Nephron (organoid): ENCODE measurements around the gene PNLDC1.

Source experiments
- H3K27ac Mint-ChIP-seq, 3 experiments: 2 replicates each; pipeline ENCODE4 v1.8.0; 2020; ENCODE audit warnings: mixed read lengths in 3 of 3, mild to moderate bottlenecking in 2 of 3, moderate library complexity in 1 of 3
- H3K27me3 Mint-ChIP-seq: 2 replicates; pipeline ENCODE4 v1.8.0; 2021; ENCODE audit warnings: low read depth, mild to moderate bottlenecking, moderate library complexity, mixed read lengths
- H3K36me3 Mint-ChIP-seq: 2 replicates; pipeline ENCODE4 v1.8.0; 2020; ENCODE audit warnings: low read depth, mixed read lengths
- H3K4me1 Mint-ChIP-seq: 2 replicates; pipeline ENCODE4 v1.8.0; 2020; ENCODE audit warnings: mixed read lengths
- H3K4me3 Mint-ChIP-seq, 3 experiments: 2 replicates each; pipeline ENCODE4 v1.8.0; 2020; ENCODE audit warnings: mild to moderate bottlenecking in 3 of 3, mixed read lengths in 3 of 3, moderate library complexity in 2 of 3
- H3K9me3 Mint-ChIP-seq: 2 replicates; pipeline ENCODE4 v1.8.0; 2020; ENCODE audit warnings: mixed read lengths
- TF ChIP-seq, protein P1 (sequence below), 3 experiments: fragments of 200-600 bp; sonication (generic); IDR thresholded peaks; one replicate each; pipeline ENCODE4 v1.5.0; 2021; ENCODE audit warnings: antibody characterized with exemption in 3 of 3; ENCODE audit not compliant: unreplicated experiment in 3 of 3

PNLDC1 gene

DNA sequence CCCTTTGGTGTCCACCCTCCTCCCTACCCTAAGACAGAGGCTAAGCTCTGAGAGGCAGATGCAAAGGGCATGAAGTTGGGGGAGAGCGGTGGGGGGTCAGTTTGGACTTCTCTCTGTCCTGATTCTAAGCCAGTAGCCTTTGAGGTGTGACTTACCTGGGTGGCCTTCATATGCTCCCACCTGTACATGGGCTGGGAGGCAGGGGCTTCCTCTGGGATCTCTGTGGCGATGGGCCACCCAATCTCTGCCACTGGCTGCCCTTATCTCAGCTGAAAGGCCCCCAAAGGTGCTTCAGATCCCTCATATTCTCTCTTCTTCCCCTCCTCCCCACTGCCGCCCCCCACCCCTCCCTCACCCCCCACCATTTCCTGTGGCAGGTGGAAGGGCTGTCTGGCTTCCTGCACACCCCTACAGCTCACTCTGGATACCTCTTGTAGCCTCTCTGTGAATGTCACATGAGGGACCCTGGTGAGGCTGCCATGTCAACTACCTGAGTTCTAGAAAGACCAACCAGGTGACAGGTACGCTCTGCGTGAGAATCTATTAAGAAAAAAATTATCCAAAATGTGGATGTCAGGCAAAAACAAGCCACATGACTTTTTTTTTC, 34.0 kb downstream of the PNLDC1 start:
- TF ChIP-seq, protein P1, sequence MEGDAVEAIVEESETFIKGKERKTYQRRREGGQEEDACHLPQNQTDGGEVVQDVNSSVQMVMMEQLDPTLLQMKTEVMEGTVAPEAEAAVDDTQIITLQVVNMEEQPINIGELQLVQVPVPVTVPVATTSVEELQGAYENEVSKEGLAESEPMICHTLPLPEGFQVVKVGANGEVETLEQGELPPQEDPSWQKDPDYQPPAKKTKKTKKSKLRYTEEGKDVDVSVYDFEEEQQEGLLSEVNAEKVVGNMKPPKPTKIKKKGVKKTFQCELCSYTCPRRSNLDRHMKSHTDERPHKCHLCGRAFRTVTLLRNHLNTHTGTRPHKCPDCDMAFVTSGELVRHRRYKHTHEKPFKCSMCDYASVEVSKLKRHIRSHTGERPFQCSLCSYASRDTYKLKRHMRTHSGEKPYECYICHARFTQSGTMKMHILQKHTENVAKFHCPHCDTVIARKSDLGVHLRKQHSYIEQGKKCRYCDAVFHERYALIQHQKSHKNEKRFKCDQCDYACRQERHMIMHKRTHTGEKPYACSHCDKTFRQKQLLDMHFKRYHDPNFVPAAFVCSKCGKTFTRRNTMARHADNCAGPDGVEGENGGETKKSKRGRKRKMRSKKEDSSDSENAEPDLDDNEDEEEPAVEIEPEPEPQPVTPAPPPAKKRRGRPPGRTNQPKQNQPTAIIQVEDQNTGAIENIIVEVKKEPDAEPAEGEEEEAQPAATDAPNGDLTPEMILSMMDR (IDR thresholded peaks at IDR 0.05; ENCODE audit: unreplicated experiment in 3 of 3), result no peak
- H3K27ac Mint-ChIP-seq, result peak overlapping the region in 1 of 3 experiments; percentile 60
- no peak overlapping the region for H3K4me3 Mint-ChIP-seq
- H3K4me1 Mint-ChIP-seq, result peaks cover 35% of the 10 kb centered on the region
- no peaks in the 10 kb centered on the region for H3K36me3 Mint-ChIP-seq
- H3K9me3 Mint-ChIP-seq, result no peaks in the 10 kb centered on the region
- H3K27me3 Mint-ChIP-seq, result peaks cover 13% of the 10 kb centered on the region

- Mint-ChIP-seq H3K9me3 (no peaks in the 10 kb centered on the region), H3K27ac (peak overlapping the region in 1 of 3 experiments; percentile 95), H3K36me3 (no peaks in the 10 kb centered on the region), H3K4me3 (no peak overlapping the region), H3K27me3 (peaks cover 14% of the 10 kb centered on the region), H3K4me1 (peaks cover 21% of the 10 kb centered on the region)
- TF ChIP-seq, protein P1 (IDR thresholded peaks at IDR 0.05; ENCODE audit: unreplicated experiment in 3 of 3), result no peak
Measured at GRCh38 chr6:159836718-159837490, 36.8 kb downstream of the PNLDC1 start.

DNA sequence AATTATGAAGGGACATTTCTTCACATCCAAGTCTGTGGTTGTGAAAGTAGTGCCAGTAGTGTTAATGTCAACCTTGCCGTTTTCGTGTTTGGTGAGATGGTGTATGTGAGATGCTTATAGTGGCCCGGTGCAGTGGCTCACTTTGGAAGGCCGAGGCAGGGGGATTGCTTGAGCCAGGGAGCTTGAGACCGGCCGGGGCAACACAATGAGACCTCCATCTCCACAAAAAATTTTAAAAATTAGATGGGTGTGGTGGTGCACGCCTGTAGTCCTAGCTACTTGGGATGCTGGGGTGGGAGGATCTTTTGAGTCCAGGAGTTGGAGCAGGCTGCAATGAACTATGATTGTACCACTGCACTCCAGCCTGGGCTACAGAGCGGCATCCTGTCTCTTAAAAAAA, 37.4 kb downstream of the PNLDC1 start:
- Mint-ChIP-seq H3K36me3 (no peaks in the 10 kb centered on the region), H3K27ac (peak overlapping the region in 1 of 3 experiments; percentile 95), H3K27me3 (peaks cover 14% of the 10 kb centered on the region), H3K9me3 (no peaks in the 10 kb centered on the region), H3K4me3 (no peak overlapping the region), H3K4me1 (peaks cover 21% of the 10 kb centered on the region)
- TF ChIP-seq, protein P1 (IDR thresholded peaks at IDR 0.05; ENCODE audit: unreplicated experiment in 3 of 3), result no peak

GRCh38 chr6:159838020-159838744, 38.1 kb downstream of the PNLDC1 start:
- H3K4me3 Mint-ChIP-seq, result no peak overlapping the region
- H3K36me3 Mint-ChIP-seq, result no peaks in the 10 kb centered on the region
- H3K27me3 Mint-ChIP-seq, result peaks cover 14% of the 10 kb centered on the region
- no peaks in the 10 kb centered on the region for H3K9me3 Mint-ChIP-seq
- peaks cover 21% of the 10 kb centered on the region for H3K4me1 Mint-ChIP-seq
- TF ChIP-seq, protein P1 (IDR thresholded peaks at IDR 0.05; ENCODE audit: unreplicated experiment in 3 of 3), result no peak
- H3K27ac Mint-ChIP-seq, result no peak overlapping the region

GRCh38 chr6:159842035-159842434, 42.0 kb downstream of the PNLDC1 start:
- no peak overlapping the region for H3K27ac Mint-ChIP-seq
- H3K4me1 Mint-ChIP-seq, result peaks cover 4% of the 10 kb centered on the region
- H3K4me3 Mint-ChIP-seq, result no peak overlapping the region
- no peaks in the 10 kb centered on the region for H3K36me3 Mint-ChIP-seq
- H3K9me3 Mint-ChIP-seq, result no peaks in the 10 kb centered on the region
- H3K27me3 Mint-ChIP-seq, result peaks cover 6% of the 10 kb centered on the region
- TF ChIP-seq, protein P1 (IDR thresholded peaks at IDR 0.05; ENCODE audit: unreplicated experiment in 3 of 3), result no peak
